ENCODE results near the gene TMEM14C.
"Not testable (repeated sequence)": the region's sequence is repeated elsewhere in the genome, so short reads cannot be mapped to it uniquely, and the experiment has no call there.

The TMEM14C gene

DNA sequence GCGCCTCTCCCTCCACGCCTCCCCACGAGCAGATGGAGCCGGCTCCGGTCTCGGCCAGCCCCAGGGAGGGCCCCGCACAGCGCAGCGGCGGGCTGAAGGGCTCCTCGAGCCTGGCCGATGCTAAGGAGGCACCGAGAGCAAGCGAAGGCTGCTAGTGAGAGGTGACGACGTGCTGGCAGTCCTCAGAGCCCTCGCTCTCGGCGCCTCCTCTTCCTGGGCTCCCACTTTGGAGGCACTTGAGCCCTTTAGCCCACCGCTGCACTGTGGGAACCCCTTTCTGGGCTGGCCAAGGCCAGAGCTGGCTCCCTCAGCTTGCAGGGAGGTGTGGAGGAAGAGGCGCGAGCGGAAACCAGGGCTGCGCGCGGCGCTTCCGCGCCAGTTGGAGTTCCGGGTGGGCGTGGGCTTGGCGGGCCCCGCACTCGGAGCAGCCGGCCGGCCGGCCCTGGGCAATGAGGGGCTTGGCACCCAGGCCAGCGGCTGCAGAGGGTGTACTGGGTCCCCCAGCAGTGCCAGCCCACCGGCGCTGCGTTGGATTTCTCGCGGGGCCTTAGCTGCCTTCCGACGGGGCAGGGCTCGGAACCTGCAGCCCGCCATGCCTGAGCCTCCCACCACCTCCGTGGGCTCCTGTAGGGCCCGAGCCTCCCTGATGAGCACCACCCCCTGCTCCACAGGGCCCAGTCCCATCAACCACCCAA, 2.5 kb upstream of the TMEM14C start:
- TF ChIP-seq, protein P1, sequence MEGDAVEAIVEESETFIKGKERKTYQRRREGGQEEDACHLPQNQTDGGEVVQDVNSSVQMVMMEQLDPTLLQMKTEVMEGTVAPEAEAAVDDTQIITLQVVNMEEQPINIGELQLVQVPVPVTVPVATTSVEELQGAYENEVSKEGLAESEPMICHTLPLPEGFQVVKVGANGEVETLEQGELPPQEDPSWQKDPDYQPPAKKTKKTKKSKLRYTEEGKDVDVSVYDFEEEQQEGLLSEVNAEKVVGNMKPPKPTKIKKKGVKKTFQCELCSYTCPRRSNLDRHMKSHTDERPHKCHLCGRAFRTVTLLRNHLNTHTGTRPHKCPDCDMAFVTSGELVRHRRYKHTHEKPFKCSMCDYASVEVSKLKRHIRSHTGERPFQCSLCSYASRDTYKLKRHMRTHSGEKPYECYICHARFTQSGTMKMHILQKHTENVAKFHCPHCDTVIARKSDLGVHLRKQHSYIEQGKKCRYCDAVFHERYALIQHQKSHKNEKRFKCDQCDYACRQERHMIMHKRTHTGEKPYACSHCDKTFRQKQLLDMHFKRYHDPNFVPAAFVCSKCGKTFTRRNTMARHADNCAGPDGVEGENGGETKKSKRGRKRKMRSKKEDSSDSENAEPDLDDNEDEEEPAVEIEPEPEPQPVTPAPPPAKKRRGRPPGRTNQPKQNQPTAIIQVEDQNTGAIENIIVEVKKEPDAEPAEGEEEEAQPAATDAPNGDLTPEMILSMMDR (IDR thresholded peaks at IDR 0.05; ENCODE audit: low read depth, low read length, missing control alignments): no peak
- DNase-seq (ENCODE audit: low read depth): no peak
- peak overlapping the region; percentile 40 for H3K4me3 ChIP-seq (ENCODE audit: low read depth, low read length)
- in situ Hi-C loops (cut with HindIII; ENCODE audit: low sequenced_read_pairs): no loop called here

- peak overlapping the region; percentile 40 for H3K4me3 ChIP-seq (ENCODE audit: low read depth, low read length)
- DNase-seq (ENCODE audit: low read depth); in situ Hi-C loops (cut with HindIII; ENCODE audit: low sequenced_read_pairs): not testable (repeated sequence)
Observed at GRCh38 chr6:10720960-10721849, 1.7 kb upstream of the TMEM14C start.

DNA sequence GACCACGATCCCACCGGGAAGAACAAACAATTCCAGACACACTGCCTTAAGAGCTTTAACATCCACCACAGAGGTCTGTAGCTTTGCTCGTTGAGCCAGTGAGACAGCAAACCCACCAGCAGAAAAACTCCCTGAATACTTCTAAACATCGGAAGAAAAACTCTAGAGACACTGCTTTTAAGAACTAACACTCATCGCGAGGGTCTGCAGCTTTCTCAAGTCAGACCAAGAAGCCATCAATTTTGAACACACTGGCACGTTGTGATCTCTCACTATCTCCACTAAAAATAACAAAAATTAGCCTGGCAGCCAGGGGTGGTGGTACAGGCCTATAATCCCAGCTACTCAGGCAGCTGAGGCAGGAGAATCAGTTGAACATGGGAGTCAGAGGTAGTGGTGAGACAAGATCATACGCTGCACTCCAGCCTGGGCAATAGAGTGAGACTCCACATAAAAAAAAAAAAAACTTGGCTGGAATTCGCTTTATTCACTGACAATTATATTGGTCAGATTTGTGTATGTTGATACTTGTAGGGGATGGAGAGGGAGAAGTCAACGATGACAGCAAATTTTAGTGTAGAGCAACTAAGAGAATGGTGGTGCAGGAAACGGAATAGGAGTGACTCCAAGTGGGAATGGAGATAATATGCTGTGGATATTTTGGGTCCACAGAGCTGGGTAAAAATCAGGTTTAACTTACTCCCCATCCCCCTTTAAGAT, 860 bp upstream of the TMEM14C start:
- TF ChIP-seq, protein P1 (IDR thresholded peaks at IDR 0.05; ENCODE audit: low read depth, low read length, missing control alignments): no peak
- in situ Hi-C loops (cut with HindIII; ENCODE audit: low sequenced_read_pairs): no loop called here
- no peak for DNase-seq (ENCODE audit: low read depth)
- peak overlapping the region; percentile 80 for H3K4me3 ChIP-seq (ENCODE audit: low read depth, low read length)

- TF ChIP-seq, protein P1 (IDR thresholded peaks at IDR 0.05; ENCODE audit: low read depth, low read length, missing control alignments): no peak
- in situ Hi-C loops (cut with HindIII; ENCODE audit: low sequenced_read_pairs): no loop called here
- H3K4me3 ChIP-seq (ENCODE audit: low read depth, low read length): peak overlapping the region; percentile 80
- DNase-seq (ENCODE audit: low read depth): no peak
Observed at GRCh38 chr6:10722570-10722819, 375 bp upstream of the TMEM14C start.

DNA sequence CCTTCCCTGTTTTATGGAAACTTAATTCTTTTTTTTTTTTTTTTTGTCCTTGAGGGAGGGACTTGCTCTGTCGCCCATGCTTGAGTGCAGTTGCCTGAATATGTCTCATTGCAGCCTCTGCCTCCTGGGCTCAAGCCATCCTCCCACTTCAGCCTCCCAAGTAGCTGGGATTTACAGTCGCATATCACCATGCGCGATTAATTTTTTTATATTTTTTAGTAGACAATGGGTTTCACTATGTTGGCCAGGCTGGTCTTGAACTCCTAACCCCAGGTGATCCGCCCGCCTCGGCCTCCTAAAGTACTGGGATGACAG, 654 bp downstream of the TMEM14C start:
- TF ChIP-seq, protein P1 (IDR thresholded peaks at IDR 0.05; ENCODE audit: low read depth, low read length, missing control alignments): no peak
- in situ Hi-C loops (cut with HindIII; ENCODE audit: low sequenced_read_pairs): no loop called here
- no peak for DNase-seq (ENCODE audit: low read depth)
- H3K4me3 ChIP-seq (ENCODE audit: low read depth, low read length): peak overlapping the region; percentile 80

DNA sequence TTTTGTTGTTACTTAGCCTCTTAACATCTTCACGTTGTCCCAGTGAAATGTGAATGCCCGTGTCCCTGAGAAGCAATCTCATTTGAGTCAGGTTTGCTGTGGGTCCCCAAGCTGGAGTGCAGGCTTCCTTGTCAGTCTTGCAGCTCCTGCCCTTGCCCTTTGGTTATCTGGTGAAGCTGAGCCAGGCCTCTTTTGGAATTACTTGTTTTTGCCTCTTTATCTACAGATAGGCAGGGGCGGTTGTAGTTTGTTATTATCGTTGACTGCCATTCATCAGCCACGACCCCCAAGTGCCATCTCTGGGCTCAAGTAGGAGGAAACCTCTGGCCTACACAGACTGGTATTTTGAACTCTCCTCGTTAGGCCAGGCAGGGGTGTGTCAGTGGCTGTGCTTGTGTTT, 2.2 kb downstream of the TMEM14C start:
- TF ChIP-seq, protein P1 (IDR thresholded peaks at IDR 0.05; ENCODE audit: low read depth, low read length, missing control alignments): no peak
- H3K4me3 ChIP-seq (ENCODE audit: low read depth, low read length): no peak overlapping the region
- no peak for DNase-seq (ENCODE audit: low read depth)
- in situ Hi-C loops (cut with HindIII; ENCODE audit: low sequenced_read_pairs): no loop called here

- TF ChIP-seq, protein P1 (IDR thresholded peaks at IDR 0.05; ENCODE audit: low read depth, low read length, missing control alignments): no peak
- no peak for DNase-seq (ENCODE audit: low read depth)
- in situ Hi-C loops (cut with HindIII; ENCODE audit: low sequenced_read_pairs): no loop called here
- no peak overlapping the region for H3K4me3 ChIP-seq (ENCODE audit: low read depth, low read length)
Observed at GRCh38 chr6:10725716-10726115, 2.8 kb downstream of the TMEM14C start.
